Stimulated activated CD4-positive, alpha-beta T cell treated with anti-CD3 and anti-CD28 coated beads, Interleukin-2, amount 100 ng/mL, for 24 hours (primary cell): ENCODE data around the gene ACAP3.

Source experiments
- DNase-seq, 2 donors: peaks; one replicate each; pipeline ENCODE4 v3.0.0-alpha.2; 2020

ACAP3 gene

DNA sequence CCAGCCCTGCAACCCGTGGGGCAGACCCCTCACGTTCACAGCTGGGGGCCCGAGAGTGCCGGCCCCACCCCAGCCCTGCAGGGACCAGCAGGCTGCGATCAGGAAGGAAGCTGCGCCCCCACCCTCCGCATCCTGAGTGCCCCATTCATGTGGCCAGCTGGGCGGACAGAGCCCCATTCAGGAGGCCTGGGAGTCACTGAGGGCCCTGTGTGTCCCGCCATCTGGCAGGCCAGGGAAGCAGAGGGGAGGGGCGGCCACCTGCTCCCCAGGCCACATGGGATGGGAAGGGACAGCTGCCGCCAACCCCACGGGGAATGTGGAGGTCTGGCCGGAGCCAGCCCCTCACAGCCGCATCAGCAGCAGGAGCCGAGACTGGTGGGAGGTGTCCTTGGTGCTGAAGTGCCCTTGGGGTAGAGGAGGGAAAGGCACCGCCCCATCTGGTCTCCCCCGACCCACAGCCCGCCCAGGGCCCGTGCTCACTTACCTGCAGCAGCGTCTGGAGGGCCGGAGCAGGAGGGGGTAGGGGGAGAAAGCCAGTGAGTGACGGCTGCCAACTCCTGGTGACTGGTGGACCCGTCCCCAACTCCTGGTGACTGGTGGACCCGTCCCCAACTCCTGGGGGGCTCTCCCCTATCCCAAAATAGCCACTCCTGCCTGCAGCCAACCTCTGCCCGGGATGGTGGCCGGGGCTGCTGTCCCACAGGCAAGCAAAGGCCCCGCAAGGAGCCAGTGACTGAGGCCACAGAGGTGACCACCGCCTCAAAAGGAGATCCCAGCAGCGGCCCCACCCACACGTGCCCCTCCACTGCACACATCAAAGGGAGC is 8.7 kb downstream of the ACAP3 start:
- DNase-seq: no peak

DNA sequence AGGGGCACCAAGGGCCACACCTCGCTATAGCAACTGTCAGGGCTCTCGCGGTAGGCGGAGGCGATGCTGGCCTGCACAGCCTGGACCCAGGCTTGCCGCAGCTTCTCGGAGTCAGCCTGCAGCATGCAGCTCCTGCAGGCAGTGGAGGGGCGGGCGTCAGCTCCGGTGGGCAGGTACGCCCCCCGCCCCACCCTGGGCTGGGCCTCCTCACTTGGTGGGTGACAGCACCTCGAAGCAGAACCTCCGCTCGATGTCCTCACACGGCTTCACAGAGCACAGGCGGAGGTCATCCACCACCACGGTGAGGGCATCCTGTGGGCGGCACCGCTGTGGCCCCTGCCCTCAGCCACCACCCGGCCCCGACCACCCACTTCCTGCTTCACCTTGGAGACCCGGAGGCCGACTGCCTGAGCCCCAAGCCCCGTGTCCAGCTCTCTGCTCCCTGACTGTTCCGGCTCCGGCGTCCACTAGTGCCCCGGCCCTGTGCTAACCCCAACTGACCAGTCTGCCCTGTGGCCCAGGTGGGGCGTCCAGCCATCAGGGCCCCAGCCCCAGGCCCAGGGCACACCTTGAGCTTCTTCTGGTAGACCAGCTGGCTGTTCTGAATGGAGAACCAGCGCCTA is 9.8 kb downstream of the ACAP3 start:
- DNase-seq: no peak

DNA sequence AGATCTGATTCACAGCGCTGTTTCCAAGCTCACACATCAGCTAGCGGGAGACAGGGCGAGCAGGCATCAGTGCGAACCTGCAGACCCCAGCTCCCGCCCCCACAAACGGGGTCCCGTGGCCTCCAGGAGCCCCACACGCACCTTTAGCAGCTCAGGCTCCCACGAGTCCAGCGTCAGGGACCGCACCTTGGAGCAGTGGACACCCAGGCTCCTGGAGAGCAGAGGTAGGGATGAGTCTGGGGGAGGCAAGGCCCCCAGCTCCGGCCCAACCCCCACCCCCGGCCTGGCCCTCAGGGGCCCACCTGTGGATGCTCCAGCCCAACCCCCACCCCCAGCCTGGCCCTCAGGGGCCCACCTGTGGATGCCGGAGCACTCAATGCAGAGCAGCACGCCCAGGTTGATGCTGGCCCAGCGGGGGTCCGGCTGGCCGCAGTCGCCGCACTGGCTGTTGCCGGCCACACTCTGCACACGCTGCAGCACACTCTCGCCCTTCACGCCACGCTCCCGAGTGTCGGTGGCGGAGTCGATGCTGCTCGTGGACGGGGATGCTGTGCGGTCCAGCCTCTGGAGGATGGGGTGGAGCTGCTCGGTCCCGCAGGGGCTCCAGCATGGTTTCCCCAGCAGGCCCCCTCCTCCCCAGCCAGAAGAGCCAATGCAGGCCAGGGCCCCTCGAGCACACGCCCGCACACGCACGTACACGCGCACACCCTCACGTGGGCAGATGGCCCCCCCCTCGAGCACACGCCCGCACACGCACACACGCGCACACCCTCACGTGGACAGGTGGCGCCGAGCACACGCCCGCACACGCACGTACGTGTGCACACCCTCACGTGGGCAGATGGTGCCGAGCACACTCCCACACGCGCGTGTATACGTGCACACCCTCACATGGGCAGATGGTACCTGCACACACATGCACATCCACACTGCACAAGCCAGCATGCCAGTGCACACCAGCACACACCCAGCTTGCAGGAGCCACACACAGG is 11.4 kb downstream of the ACAP3 start:
- DNase-seq: no peak

DNA sequence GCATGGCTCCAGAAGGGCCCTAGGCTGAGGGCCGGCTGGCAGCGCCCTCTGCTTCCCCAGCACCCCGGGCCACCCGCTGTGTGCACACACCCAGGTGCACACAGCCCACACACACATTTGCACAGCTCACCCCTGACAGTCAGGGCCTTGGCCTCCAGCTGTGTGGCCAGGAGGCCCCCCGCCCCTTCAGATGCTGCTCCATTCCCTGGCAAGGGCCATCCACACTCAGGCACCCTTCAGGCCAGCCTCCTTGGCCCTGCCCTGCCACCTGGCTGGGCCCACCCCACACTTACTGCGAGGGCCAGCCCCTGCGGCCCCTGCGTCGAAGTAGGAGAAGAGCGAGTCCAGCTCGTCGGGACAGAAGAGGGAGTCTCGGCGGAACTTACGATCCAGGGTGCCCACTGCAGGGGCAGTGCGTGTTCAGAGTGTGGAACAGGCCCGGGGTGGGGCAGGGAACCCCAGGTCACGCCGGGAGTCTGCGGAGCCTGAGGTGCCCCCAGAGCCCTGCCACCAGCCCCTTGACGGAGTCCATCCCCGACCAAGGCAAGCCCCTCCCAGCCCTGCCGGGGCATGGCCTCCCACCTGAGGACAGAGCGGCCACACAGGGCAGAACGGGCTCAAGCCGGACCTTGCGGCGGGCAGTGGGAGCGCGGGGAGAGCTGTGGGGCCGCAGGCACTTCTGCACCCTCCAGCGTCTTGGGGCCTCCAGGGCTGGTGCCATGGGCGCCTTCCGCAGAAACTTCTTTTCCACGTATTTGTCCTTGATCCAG is 12.4 kb downstream of the ACAP3 start:
- no peak for DNase-seq

DNA sequence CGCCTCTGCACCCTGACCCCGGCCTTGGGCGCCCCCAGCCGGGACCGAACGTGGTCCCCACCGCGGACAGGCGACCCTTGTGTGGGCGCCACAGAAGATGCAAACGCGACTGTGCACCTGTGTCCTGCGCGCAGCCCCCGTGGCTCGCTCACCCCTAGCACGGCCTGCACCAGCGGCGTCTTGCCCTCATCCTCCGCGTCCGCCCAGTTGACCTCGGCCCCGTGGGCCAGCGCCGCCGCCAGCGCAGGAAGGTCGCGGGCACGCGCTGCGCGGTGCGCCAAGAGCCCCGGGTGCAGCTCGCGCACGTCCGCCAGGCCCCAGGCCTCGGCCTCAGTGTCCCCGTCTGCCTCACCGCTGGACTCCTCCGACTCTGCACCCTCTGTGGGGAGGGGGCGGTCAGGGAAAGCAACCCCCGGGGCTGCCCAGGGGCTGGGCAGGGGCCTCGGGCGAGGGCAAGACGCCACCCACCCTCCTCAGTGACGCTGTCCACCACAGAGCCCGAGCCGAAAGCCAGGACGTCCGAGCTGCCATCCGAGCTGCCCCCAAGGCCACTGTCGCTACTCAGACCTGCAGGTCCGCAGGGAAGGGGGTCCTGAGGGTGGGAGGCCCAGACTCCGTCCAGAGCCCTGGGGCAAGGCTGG is 13.4 kb downstream of the ACAP3 start:
- no peak for DNase-seq

DNA sequence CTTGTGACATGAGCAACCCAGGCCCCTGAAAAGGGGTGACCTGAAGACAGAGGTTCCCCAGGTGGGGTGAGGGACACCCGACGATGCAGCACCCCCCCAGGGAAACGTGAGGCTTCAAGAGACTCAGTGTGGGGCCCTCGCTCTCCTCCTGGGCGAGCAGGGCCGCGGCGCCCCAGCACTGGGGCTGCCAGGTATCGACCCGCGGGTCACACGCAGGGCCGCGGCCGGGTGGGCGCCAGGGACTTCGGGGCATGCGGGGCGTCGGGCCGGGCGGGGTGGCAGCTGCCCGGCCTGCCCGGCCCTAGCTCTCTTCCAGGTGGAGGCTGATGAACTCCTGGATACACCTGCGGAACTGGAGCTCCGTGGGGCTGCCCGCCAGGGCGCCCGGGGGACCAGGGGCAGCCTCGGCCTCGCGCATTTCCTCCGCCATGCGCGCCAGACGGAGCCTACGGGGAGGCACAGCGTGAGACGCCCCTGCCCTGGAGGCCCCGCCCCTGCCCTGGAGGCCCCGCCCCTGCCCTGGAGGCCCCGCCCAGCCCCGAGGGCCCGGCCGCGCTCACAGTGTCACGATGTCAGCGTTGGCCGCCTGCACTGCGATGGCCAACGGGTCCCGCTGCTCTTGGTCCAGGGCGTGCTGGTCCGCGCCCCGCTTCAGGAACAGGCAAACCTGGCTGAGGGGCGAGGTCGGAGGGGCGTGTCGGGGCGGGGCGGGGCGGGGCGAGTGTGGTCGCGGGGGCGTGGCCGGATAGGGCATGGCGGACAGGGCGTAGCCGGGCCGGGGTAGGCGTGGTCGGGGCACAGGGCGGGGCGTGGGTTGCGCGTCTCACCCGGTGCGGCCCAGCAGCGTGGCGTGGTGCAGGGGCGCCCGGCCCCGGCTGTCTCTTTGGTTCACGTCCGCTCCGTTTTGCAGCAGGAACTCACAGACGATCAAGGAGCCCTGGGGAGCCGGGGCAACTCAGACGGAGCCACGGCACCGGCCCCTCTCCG is 14.2 kb downstream of the ACAP3 start:
- no peak for DNase-seq

DNA sequence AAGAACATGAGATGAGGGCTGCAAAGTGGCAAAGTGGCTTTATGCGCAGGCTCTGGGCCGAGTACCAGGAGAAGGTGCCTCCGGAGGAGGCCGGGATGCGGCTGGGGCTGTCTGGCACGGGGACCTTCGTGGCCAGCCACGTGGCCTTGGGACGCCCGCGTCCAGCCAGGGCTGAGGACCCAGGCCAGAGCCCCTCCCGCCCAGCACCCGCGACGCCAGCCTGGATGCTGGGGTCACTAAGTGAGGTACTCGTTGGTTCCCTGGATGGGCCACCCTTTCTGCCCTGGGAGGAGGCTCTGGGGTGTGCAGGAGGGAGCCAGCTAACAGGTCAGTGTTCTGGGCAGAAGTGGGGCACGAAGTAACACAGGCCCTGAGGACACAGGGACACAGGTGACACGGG is 14.9 kb downstream of the ACAP3 start:
- no peak for DNase-seq

DNA sequence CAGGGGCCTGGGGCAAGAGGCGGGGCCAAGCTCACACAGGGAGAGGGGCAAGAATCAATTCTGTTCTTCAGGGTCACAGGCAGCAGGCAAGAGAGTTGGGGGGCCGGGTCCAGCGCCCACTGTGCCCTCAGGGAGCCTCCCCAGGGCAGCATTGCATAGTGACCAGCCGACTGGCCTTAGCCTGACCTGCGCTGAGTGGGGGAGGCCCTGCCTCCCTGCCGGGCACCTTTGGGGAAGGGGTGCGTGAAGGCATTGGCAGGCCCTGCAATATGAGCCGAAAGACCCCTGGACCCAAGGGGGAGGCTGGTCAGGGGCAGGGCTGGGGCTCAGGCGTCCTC is 15.3 kb downstream of the ACAP3 start:
- no peak for DNase-seq

DNA sequence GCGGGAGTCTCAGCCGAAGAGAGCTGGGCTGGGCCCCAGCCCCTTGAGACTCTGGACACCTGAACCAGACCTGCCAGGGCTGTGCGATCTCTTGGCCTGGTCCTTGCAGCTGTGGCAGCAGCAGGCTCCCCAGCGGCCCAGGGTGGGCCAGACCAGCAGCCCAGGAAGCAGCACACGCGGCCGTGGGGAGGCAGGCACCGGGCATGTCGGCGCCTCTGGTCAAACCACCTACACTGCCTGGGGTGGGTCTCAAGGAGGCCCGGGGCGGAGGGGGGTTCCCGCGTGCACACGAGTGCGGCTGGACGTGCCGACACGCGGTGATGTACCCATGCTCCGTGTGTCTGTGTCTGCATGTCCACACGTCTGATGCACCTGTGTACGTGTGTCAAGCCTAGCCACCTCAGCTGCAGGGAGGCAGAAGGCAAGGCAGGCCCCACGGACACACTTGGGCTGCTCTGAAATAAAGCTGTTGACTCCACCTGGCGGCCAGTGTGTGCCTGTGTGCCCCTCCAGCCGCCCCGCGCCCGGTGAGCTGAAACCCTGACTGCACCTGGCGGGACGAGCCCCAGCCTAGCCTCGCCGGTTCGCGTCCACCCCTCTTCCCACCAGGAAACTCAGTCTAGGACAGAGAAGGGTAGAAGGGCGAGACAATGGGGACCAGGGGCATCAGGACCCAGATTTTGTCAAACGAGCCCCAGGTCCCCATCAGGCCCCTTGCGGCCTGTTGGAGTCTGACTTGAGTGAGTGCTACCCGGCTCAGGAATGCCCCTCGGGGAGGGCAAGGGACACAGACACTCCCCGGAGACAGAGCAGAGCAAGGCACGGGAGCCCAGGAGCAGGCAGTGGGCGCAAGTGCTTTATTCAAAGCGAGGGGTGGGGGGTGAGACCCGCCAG is 15.9 kb downstream of the ACAP3 start:
- peak; percentile 72 to 74 for DNase-seq

DNA sequence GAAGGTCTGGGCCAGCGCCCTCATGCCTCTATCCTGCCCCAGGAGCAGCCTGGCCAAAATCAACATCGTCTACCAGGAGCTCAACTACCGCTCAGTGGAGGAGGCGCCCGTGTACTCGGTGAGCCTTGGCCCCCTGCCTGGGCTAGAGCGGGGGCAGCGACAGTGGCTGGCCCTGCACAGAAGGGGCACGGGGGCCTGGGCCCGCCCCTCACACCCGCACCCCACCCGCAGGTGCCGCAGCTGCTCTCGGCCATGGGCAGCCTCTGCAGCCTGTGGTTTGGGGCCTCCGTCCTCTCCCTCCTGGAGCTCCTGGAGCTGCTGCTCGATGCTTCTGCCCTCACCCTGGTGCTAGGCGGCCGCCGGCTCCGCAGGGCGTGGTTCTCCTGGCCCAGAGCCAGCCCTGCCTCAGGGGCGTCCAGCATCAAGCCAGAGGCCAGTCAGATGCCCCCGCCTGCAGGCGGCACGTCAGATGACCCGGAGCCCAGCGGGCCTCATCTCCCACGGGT is 16.7 kb downstream of the ACAP3 start:
- DNase-seq: no peak

DNA sequence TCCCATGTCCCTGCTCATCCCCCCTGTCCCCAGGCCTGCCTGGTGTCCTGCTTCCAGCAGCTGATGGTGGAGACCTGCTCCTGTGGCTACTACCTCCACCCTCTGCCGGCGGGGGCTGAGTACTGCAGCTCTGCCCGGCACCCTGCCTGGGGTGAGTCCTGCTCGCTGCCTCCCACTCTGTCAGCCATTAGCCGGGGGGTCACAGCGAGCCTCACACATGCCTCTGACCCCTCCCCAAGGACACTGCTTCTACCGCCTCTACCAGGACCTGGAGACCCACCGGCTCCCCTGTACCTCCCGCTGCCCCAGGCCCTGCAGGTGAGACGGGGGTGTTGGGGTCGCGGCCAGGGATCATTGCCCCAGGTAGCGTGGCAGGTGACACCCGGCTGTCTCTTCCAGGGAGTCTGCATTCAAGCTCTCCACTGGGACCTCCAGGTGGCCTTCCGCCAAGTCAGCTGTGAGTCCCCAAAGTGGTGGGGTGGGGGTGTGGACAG is 17.4 kb downstream of the ACAP3 start:
- DNase-seq: peak; percentile 76 to 77

DNA sequence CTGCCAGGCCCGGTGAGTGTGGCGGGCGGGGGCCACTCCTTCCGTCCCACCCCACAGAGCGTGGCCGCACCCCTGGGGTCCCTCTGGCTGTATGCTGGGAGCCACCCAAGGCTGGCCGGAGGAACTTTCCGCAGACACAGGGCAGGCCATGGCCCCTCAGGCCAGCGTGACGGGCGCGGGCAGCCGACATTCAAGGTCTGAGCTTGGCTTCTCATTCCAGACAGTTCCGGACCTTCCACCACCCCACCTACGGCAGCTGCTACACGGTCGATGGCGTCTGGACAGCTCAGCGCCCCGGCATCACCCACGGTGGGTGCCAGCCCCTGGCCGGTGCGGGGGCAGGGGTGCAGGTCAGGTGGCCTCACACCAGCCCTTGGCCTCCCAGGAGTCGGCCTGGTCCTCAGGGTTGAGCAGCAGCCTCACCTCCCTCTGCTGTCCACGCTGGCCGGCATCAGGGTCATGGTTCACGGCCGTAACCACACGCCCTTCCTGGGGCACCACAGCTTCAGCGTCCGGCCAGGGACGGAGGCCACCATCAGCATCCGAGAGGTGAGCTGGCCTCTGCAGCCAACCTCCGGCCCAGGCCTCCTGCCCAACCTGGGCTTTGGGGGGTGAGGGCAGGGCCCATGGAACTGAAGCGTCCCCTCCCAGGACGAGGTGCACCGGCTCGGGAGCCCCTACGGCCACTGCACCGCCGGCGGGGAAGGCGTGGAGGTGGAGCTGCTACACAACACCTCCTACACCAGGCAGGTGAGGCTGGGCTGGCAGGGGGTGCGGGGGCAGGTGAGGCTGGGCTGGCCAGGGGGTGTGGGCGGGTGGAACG is 20.2 kb downstream of the ACAP3 start:
- DNase-seq: no peak

DNA sequence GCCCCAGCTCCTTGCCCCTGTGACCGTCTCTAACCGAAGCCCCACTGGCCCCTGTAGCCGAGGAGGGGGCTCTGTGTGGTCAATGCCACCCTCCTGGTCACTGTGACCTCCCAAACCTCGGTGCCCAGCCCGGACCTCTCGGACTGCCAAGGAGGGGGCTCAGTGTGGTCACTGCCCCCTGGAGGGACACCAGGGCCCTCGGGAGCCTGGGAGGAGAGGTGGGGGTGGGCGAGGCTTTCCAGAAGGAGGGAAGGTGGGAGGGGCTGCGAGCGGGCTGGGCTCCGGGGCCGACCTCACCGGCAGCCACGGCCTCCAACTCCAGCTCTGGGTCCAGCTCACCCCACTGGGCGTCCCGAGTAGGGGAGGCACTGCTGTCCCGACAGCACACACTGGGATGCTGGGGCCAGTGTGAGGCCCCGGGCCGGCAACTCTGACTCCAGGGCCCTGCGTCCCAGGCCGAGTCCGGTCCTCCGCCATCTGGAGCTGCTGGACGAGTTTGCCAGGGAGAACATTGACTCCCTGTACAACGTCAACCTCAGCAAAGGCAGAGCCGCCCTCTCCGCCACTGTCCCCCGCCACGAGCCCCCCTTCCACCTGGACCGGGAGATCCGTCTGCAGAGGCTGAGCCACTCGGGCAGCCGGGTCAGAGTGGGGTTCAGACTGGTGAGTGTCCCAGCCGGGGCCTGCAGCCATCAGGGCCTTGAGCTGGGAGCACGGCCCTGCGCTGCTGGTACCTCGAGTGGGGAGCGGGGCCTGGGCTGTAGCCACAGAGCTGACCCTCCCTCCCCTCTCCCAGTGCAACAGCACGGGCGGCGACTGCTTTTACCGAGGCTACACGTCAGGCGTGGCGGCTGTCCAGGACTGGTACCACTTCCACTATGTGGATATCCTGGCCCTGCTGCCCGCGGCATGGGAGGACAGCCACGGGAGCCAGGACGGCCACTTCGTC is 21.1 kb downstream of the ACAP3 start:
- no peak for DNase-seq

DNA sequence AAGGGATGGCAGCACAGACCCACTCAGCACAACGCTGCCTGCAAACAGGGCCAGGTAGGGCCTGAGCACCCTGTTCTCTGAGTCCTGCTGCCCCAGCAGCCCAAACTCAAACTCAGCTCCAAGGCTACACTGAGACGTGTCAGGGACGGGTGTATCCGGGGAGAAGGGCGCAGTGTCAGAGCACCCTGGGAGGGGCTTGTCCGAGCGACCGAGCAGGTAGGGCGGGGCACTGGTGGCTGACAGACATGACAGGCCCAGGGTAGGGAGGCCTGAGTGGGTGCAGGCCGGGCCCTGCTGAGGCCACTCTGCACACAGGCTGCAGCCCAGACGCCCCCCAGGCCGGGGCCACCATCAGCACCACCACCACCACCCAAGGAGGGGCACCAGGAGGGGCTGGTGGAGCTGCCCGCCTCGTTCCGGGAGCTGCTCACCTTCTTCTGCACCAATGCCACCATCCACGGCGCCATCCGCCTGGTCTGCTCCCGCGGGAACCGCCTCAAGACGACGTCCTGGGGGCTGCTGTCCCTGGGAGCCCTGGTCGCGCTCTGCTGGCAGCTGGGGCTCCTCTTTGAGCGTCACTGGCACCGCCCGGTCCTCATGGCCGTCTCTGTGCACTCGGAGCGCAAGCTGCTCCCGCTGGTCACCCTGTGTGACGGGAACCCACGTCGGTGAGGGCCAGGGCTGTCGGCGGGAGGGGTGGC is 22.0 kb downstream of the ACAP3 start:
- no peak for DNase-seq

DNA sequence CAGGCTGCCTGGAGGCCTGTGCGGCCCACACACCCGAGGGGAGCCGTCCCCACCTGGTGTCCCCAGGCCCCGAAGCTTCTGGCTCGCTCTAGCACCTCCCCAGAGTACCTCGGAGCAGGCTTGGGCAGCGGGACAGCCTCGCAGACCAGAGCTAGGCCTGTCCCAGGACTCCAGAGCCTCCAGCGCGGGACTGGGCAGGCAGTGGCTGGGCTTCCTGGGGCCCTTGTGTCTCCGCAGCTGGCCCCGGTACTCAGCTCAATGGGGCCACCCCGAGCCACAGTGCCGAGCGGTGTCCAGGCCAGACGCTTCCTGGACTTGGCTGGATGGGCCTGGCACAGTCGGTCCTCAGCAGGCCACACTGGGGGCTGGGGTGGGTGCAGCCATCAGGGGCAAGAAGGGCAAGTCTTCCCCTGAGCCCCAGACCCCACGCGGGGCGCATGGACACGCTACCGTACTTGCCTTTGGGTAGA is 22.6 kb downstream of the ACAP3 start:
- no peak for DNase-seq
